ENCODE measurements around the gene RAB7A. TPM values are rescaled to one million over a fixed set of nuclear protein-coding genes. Genes with fewer than 3 reads are reported as not detected.
"Not testable (repeated sequence)": the region's sequence is repeated elsewhere in the genome, so short reads cannot be mapped to it uniquely, and the experiment has no call there.

RAB7A gene
- polyA plus RNA-seq, 3 donors = 237 to 300 (median 259) TPM

GRCh38 chr3:128703561-128703960 lies 22.4 kb upstream of the RAB7A start:
- no peak for DNase-seq (ENCODE audit: extremely low read depth in 1 of 11, low read depth in 9 of 11, low spot score in 4 of 11)

GRCh38 chr3:128706086-128706615 lies 19.8 kb upstream of the RAB7A start:
- no peak for DNase-seq (ENCODE audit: extremely low read depth in 1 of 11, low read depth in 9 of 11, low spot score in 4 of 11)

- no peak for DNase-seq (ENCODE audit: extremely low read depth in 1 of 11, low read depth in 9 of 11, low spot score in 4 of 11)
These were observed 18.0 kb upstream of the RAB7A start for GRCh38 chr3:128707928-128708494.

- no peak for DNase-seq (ENCODE audit: extremely low read depth in 1 of 11, low read depth in 9 of 11, low spot score in 4 of 11)
These were observed 16.9 kb upstream of the RAB7A start for GRCh38 chr3:128709038-128709437.

GRCh38 chr3:128709506-128710210 lies 16.3 kb upstream of the RAB7A start:
- DNase-seq (ENCODE audit: extremely low read depth in 1 of 11, low read depth in 9 of 11, low spot score in 4 of 11) = no peak

- no peak for DNase-seq (ENCODE audit: extremely low read depth in 1 of 11, low read depth in 9 of 11, low spot score in 4 of 11)
These were observed 15.1 kb upstream of the RAB7A start for GRCh38 chr3:128710816-128711433.

GRCh38 chr3:128712848-128713247 lies 13.1 kb upstream of the RAB7A start:
- no peak for DNase-seq (ENCODE audit: extremely low read depth in 1 of 11, low read depth in 9 of 11, low spot score in 4 of 11)

- no peak for DNase-seq (ENCODE audit: extremely low read depth in 1 of 11, low read depth in 9 of 11, low spot score in 4 of 11)
These were observed 11.0 kb upstream of the RAB7A start for GRCh38 chr3:128714887-128715491.

GRCh38 chr3:128718892-128719291 lies 7.1 kb upstream of the RAB7A start:
- not testable (repeated sequence) for DNase-seq (ENCODE audit: extremely low read depth in 1 of 11, low read depth in 9 of 11, low spot score in 4 of 11)

GRCh38 chr3:128720891-128721290 lies 5.1 kb upstream of the RAB7A start:
- no peak for DNase-seq (ENCODE audit: extremely low read depth in 1 of 11, low read depth in 9 of 11, low spot score in 4 of 11)

- DNase-seq (ENCODE audit: extremely low read depth in 1 of 11, low read depth in 9 of 11, low spot score in 4 of 11) = no peak
These were observed 2.5 kb upstream of the RAB7A start for GRCh38 chr3:128723477-128723876.

- no peak for DNase-seq (ENCODE audit: extremely low read depth in 1 of 11, low read depth in 9 of 11, low spot score in 4 of 11)
These were observed 398 bp upstream of the RAB7A start for GRCh38 chr3:128725547-128726022.

- DNase-seq (ENCODE audit: extremely low read depth in 1 of 11, low read depth in 9 of 11, low spot score in 4 of 11) = no peak
These were observed 1.1 kb downstream of the RAB7A start for GRCh38 chr3:128727059-128727458.

- DNase-seq (ENCODE audit: extremely low read depth in 1 of 11, low read depth in 9 of 11, low spot score in 4 of 11) = no peak
These were observed 1.5 kb downstream of the RAB7A start for GRCh38 chr3:128727485-128727884.

GRCh38 chr3:128727996-128728395 lies 2.0 kb downstream of the RAB7A start:
- no peak for DNase-seq (ENCODE audit: extremely low read depth in 1 of 11, low read depth in 9 of 11, low spot score in 4 of 11)

- DNase-seq (ENCODE audit: extremely low read depth in 1 of 11, low read depth in 9 of 11, low spot score in 4 of 11) = not testable (repeated sequence)
These were observed 2.5 kb downstream of the RAB7A start for GRCh38 chr3:128728521-128728920.

GRCh38 chr3:128730471-128730870 lies 4.5 kb downstream of the RAB7A start:
- DNase-seq (ENCODE audit: extremely low read depth in 1 of 11, low read depth in 9 of 11, low spot score in 4 of 11) = no peak

GRCh38 chr3:128734523-128735189 lies 8.7 kb downstream of the RAB7A start:
- no peak for DNase-seq (ENCODE audit: extremely low read depth in 1 of 11, low read depth in 9 of 11, low spot score in 4 of 11)

GRCh38 chr3:128735287-128735686 lies 9.3 kb downstream of the RAB7A start:
- no peak for DNase-seq (ENCODE audit: extremely low read depth in 1 of 11, low read depth in 9 of 11, low spot score in 4 of 11)
